OCI-LY7 (cell line): ENCODE results near the gene EIF4E1B. TPM values are rescaled to one million over a fixed set of nuclear protein-coding genes. Genes with fewer than 3 reads are reported as not detected.

Experiments used
- BruUV-seq: library from RNA; stranded (reverse); fragments of 400-500 nt; replicated peaks from 2 replicates; lab custom pipeline; 2021; lab: Mats Ljungman, UMichigan
- CTCF ChIA-PET: fragments of 300-600 bp; sonication (Branson Sonifier 250); formaldehyde crosslinking; loops from one replicate; lab custom pipeline; 2022; ENCODE audit warnings: antibody characterized with exemption; ENCODE audit not compliant: unreplicated experiment; lab: Charles Lee
- POLR2A ChIA-PET: fragments of 300-600 bp; sonication (Branson Sonifier 250); formaldehyde crosslinking; loops from one replicate; lab custom pipeline; 2022; ENCODE audit warnings: antibody characterized with exemption; lab: Charles Lee
- DNase-seq: peaks from one replicate; pipeline ENCODE4 v3.0.0-alpha.2; 2015; ENCODE audit warnings: low spot score
- H2AFZ ChIP-seq: fragments of 200-600 bp; sonication (generic), shearing (Covaris generic); 2 replicates; pipeline ENCODE4 v1.6.1; 2014; ENCODE audit warnings: mild to moderate bottlenecking, antibody characterized with exemption, low read length, moderate library complexity
- H3K27ac ChIP-seq: fragments of 200-600 bp; sonication (generic); 2 replicates; pipeline ENCODE4 v1.5.1; 2014; ENCODE audit warnings: mixed run types, low read depth, mild to moderate bottlenecking, moderate library complexity, low read length, inconsistent platforms; ENCODE audit not compliant: poor library complexity, severe bottlenecking
- H3K36me3 ChIP-seq: fragments of 200-600 bp; sonication (generic); 2 replicates; pipeline ENCODE4 v1.6.1; 2014; ENCODE audit warnings: mild to moderate bottlenecking, antibody characterized with exemption, low read length, moderate library complexity, mixed read lengths; ENCODE audit not compliant: insufficient read depth
- H3K4me1 ChIP-seq: fragments of 200-600 bp; sonication (generic); 2 replicates; pipeline ENCODE4 v1.5.1; 2014; ENCODE audit warnings: mild to moderate bottlenecking, low read length; ENCODE audit not compliant: insufficient read depth, poor library complexity, severe bottlenecking
- H3K4me2 ChIP-seq: fragments of 200-600 bp; sonication (generic); 2 replicates; pipeline ENCODE4 v1.6.1; 2014; ENCODE audit warnings: mild to moderate bottlenecking, low read length
- H3K4me3 ChIP-seq: fragments of 200-600 bp; sonication (generic); 2 replicates; pipeline ENCODE4 v1.5.1; 2014; ENCODE audit warnings: mild to moderate bottlenecking, low read depth, low read length; ENCODE audit not compliant: poor library complexity, severe bottlenecking
- H3K79me2 ChIP-seq: fragments of 200-600 bp; sonication (generic); 2 replicates; pipeline ENCODE4 v1.6.1; 2016; ENCODE audit warnings: low read depth, mild to moderate bottlenecking, low read length, moderate library complexity, mixed read lengths; ENCODE audit not compliant: insufficient read depth
- H3K9me2 ChIP-seq: fragments of 200-600 bp; sonication (generic); 2 replicates; pipeline ENCODE4 v1.6.1; 2016; ENCODE audit warnings: mild to moderate bottlenecking, low read length, mixed read lengths; ENCODE audit not compliant: insufficient read depth
- H3K9me3 ChIP-seq: fragments of 200-600 bp; sonication (generic); 2 replicates; pipeline ENCODE4 v1.6.1; 2014; ENCODE audit warnings: mild to moderate bottlenecking, mixed run types, low read length, mixed read lengths
- H4K20me1 ChIP-seq: fragments of 200-600 bp; sonication (generic); 2 replicates; pipeline ENCODE4 v1.6.1; 2014; ENCODE audit warnings: mild to moderate bottlenecking, antibody characterized with exemption, low read length, moderate library complexity, mixed read lengths; ENCODE audit not compliant: insufficient read depth
- CTCF ChIP-seq: fragments of 200-600 bp; sonication (generic); conservative IDR thresholded peaks from 2 replicates; pipeline ENCODE4 v1.5.1; 2014; ENCODE audit warnings: mild to moderate bottlenecking, antibody characterized with exemption, low read length, moderate library complexity, mixed read lengths
- EZH2phosphoT487 ChIP-seq: fragments of 200-600 bp; sonication (generic); IDR thresholded peaks from 2 replicates; pipeline ENCODE4 v1.6.1; 2018; ENCODE audit warnings: low read depth, borderline replicate concordance, mild to moderate bottlenecking, mixed run types, antibody characterized with exemption, low read length, moderate library complexity, mixed read lengths
- intact Hi-C: fragments of 100-400 bp; cut with micrococcal nuclease; formaldehyde crosslinking; loops from one replicate; pipeline ENCODE4 v1.10.0; 2022; ENCODE audit not compliant: unreplicated experiment
- total RNA-seq, 2 experiments: library from RNA; depleted of rRNA in 1 of 2; stranded (reverse); fragments of >200 nt in 1 of 2; shearing (Covaris generic) in 1 of 2; gene quantifications; 2 replicates each; pipeline ENCODE4 v1.2.3, GENCODE V29; 2014 to 2022

Gene EIF4E1B
- total RNA-seq, 2 experiments from 2014 or later = 0.16 to 2.4 TPM

GRCh38 chr5:176651472-176651980 lies 21.1 kb downstream of the EIF4E1B start:
- Histone ChIP-seq H3K4me1 (peaks cover 17% of the 10 kb centered on the region), H3K4me2 (no peak overlapping the region), H3K9me2 (no peaks in the 10 kb centered on the region), H4K20me1 (no peaks in the 10 kb centered on the region), H2AFZ (no peak overlapping the region), H3K79me2 (no peaks in the 10 kb centered on the region), H3K9me3 (no peaks in the 10 kb centered on the region), H3K36me3 (no peaks in the 10 kb centered on the region), H3K4me3 (no peak overlapping the region), H3K27ac (no peak overlapping the region)
- ChIA-PET CTCF (interaction anchor here (0.5 to 0.9 kb wide), 3 partner anchors 9 to 209 kb away, joined by 3 to 4 read pairs (median 3); no protein-coding TSS in a partner anchor), POLR2A (no interaction called here)
- no peak for DNase-seq
- TF ChIP-seq EZH2phosphoT487 = no peak
- TF ChIP-seq CTCF = no peak
- no TSS peak for BruUV-seq
- intact Hi-C loops = no loop called here

GRCh38 chr5:176652136-176652535 lies 21.7 kb downstream of the EIF4E1B start:
- no TSS peak for BruUV-seq
- no peak overlapping the region for H3K4me2 ChIP-seq
- H3K36me3 ChIP-seq = no peaks in the 10 kb centered on the region
- no peak for TF ChIP-seq CTCF
- TF ChIP-seq EZH2phosphoT487 = no peak
- intact Hi-C loops = no loop called here
- H3K9me3 ChIP-seq = no peaks in the 10 kb centered on the region
- POLR2A ChIA-PET = no interaction called here
- H3K27ac ChIP-seq = no peak overlapping the region
- CTCF ChIA-PET = no interaction called here
- H3K4me3 ChIP-seq = no peak overlapping the region
- peaks cover 13% of the 10 kb centered on the region for H3K4me1 ChIP-seq
- no peaks in the 10 kb centered on the region for H3K9me2 ChIP-seq
- H2AFZ ChIP-seq = no peak overlapping the region
- no peak for DNase-seq
- H3K79me2 ChIP-seq = no peaks in the 10 kb centered on the region
- H4K20me1 ChIP-seq = no peaks in the 10 kb centered on the region
